Measurements from ENCODE around the gene SSR4.

DNA sequence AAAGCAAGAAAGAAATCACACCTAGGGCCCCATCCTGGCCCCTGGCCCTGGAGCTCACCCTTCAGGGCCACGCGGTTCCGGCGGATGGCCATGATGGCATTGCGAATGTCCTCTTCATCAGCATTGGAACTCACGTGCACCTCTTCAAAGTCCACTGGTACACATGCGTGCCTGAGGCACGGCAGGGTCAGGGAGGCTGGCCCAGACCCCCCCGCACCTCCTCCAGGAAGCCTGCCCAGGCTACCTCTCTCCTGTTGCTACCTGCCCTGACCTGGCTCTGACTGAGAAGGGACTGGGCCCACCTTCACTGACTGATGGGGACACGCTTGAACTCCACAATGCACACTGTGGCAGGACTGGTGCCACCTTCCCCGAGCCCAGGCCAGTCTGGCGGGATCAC is 4.8 kb upstream of the SSR4 start:
- TF ChIP-seq, protein P1, sequence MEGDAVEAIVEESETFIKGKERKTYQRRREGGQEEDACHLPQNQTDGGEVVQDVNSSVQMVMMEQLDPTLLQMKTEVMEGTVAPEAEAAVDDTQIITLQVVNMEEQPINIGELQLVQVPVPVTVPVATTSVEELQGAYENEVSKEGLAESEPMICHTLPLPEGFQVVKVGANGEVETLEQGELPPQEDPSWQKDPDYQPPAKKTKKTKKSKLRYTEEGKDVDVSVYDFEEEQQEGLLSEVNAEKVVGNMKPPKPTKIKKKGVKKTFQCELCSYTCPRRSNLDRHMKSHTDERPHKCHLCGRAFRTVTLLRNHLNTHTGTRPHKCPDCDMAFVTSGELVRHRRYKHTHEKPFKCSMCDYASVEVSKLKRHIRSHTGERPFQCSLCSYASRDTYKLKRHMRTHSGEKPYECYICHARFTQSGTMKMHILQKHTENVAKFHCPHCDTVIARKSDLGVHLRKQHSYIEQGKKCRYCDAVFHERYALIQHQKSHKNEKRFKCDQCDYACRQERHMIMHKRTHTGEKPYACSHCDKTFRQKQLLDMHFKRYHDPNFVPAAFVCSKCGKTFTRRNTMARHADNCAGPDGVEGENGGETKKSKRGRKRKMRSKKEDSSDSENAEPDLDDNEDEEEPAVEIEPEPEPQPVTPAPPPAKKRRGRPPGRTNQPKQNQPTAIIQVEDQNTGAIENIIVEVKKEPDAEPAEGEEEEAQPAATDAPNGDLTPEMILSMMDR (IDR thresholded peaks at IDR 0.05; ENCODE audit: low read length) = no peak
- no peak for TF ChIP-seq EZH2 (IDR thresholded peaks at IDR 0.05; ENCODE audit: borderline replicate concordance, low read length)
